OCI-LY7 (cell line): Measurements from ENCODE around the gene ITGAD. TPM values are rescaled to one million over a fixed set of nuclear protein-coding genes. Genes with fewer than 3 reads are reported as not detected.

Experiments used
- BruUV-seq: library from RNA; stranded (reverse); fragments of 400-500 nt; replicated peaks from 2 replicates; lab custom pipeline; 2021; lab: Mats Ljungman, UMichigan
- CTCF ChIA-PET: fragments of 300-600 bp; sonication (Branson Sonifier 250); formaldehyde crosslinking; loops from one replicate; lab custom pipeline; 2022; ENCODE audit warnings: antibody characterized with exemption; ENCODE audit not compliant: unreplicated experiment; lab: Charles Lee
- POLR2A ChIA-PET: fragments of 300-600 bp; sonication (Branson Sonifier 250); formaldehyde crosslinking; loops from one replicate; lab custom pipeline; 2022; ENCODE audit warnings: antibody characterized with exemption; lab: Charles Lee
- DNase-seq: peaks from one replicate; pipeline ENCODE4 v3.0.0-alpha.2; 2015; ENCODE audit warnings: low spot score
- H2AFZ ChIP-seq: fragments of 200-600 bp; sonication (generic), shearing (Covaris generic); 2 replicates; pipeline ENCODE4 v1.6.1; 2014; ENCODE audit warnings: mild to moderate bottlenecking, antibody characterized with exemption, low read length, moderate library complexity
- H3K27ac ChIP-seq: fragments of 200-600 bp; sonication (generic); 2 replicates; pipeline ENCODE4 v1.5.1; 2014; ENCODE audit warnings: mixed run types, low read depth, mild to moderate bottlenecking, moderate library complexity, low read length, inconsistent platforms; ENCODE audit not compliant: poor library complexity, severe bottlenecking
- H3K36me3 ChIP-seq: fragments of 200-600 bp; sonication (generic); 2 replicates; pipeline ENCODE4 v1.6.1; 2014; ENCODE audit warnings: mild to moderate bottlenecking, antibody characterized with exemption, low read length, moderate library complexity, mixed read lengths; ENCODE audit not compliant: insufficient read depth
- H3K4me1 ChIP-seq: fragments of 200-600 bp; sonication (generic); 2 replicates; pipeline ENCODE4 v1.5.1; 2014; ENCODE audit warnings: mild to moderate bottlenecking, low read length; ENCODE audit not compliant: insufficient read depth, poor library complexity, severe bottlenecking
- H3K4me2 ChIP-seq: fragments of 200-600 bp; sonication (generic); 2 replicates; pipeline ENCODE4 v1.6.1; 2014; ENCODE audit warnings: mild to moderate bottlenecking, low read length
- H3K4me3 ChIP-seq: fragments of 200-600 bp; sonication (generic); 2 replicates; pipeline ENCODE4 v1.5.1; 2014; ENCODE audit warnings: mild to moderate bottlenecking, low read depth, low read length; ENCODE audit not compliant: poor library complexity, severe bottlenecking
- H3K79me2 ChIP-seq: fragments of 200-600 bp; sonication (generic); 2 replicates; pipeline ENCODE4 v1.6.1; 2016; ENCODE audit warnings: low read depth, mild to moderate bottlenecking, low read length, moderate library complexity, mixed read lengths; ENCODE audit not compliant: insufficient read depth
- H3K9me2 ChIP-seq: fragments of 200-600 bp; sonication (generic); 2 replicates; pipeline ENCODE4 v1.6.1; 2016; ENCODE audit warnings: mild to moderate bottlenecking, low read length, mixed read lengths; ENCODE audit not compliant: insufficient read depth
- H3K9me3 ChIP-seq: fragments of 200-600 bp; sonication (generic); 2 replicates; pipeline ENCODE4 v1.6.1; 2014; ENCODE audit warnings: mild to moderate bottlenecking, mixed run types, low read length, mixed read lengths
- H4K20me1 ChIP-seq: fragments of 200-600 bp; sonication (generic); 2 replicates; pipeline ENCODE4 v1.6.1; 2014; ENCODE audit warnings: mild to moderate bottlenecking, antibody characterized with exemption, low read length, moderate library complexity, mixed read lengths; ENCODE audit not compliant: insufficient read depth
- CTCF ChIP-seq: fragments of 200-600 bp; sonication (generic); conservative IDR thresholded peaks from 2 replicates; pipeline ENCODE4 v1.5.1; 2014; ENCODE audit warnings: mild to moderate bottlenecking, antibody characterized with exemption, low read length, moderate library complexity, mixed read lengths
- EZH2phosphoT487 ChIP-seq: fragments of 200-600 bp; sonication (generic); IDR thresholded peaks from 2 replicates; pipeline ENCODE4 v1.6.1; 2018; ENCODE audit warnings: low read depth, borderline replicate concordance, mild to moderate bottlenecking, mixed run types, antibody characterized with exemption, low read length, moderate library complexity, mixed read lengths
- intact Hi-C: fragments of 100-400 bp; cut with micrococcal nuclease; formaldehyde crosslinking; loops from one replicate; pipeline ENCODE4 v1.10.0; 2022; ENCODE audit not compliant: unreplicated experiment
- total RNA-seq, 2 experiments: library from RNA; depleted of rRNA in 1 of 2; stranded (reverse); fragments of >200 nt in 1 of 2; shearing (Covaris generic) in 1 of 2; gene quantifications; 2 replicates each; pipeline ENCODE4 v1.2.3, GENCODE V29; 2014 to 2022

ITGAD gene
- total RNA-seq, 2 experiments from 2014 or later = not detected

DNA sequence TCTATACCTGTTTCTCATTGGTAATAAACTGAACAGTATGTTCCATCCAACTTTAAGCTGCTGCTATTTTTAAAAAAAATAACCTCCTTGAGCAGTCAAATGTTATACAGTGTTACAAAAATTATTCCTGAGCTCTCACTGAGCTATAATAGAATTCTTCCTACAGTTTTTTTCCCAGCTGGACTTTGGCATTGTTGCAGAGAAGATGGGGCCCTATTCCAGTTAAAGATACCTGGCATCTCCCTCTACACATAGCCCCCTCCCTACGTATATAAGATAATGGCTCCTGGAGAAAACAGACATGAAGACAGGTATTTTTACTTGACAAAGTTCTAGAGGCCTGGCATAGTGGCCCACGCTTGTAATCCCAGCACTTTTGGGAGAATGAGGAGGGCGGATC lies 36.7 kb downstream of the ITGAD start:
- CTCF ChIA-PET = no interaction called here
- no TSS peak for BruUV-seq
- POLR2A ChIA-PET = interaction anchor here (1.1 kb wide), 1 partner anchor 9 kb away, joined by 3 read pairs; no protein-coding TSS in a partner anchor

DNA sequence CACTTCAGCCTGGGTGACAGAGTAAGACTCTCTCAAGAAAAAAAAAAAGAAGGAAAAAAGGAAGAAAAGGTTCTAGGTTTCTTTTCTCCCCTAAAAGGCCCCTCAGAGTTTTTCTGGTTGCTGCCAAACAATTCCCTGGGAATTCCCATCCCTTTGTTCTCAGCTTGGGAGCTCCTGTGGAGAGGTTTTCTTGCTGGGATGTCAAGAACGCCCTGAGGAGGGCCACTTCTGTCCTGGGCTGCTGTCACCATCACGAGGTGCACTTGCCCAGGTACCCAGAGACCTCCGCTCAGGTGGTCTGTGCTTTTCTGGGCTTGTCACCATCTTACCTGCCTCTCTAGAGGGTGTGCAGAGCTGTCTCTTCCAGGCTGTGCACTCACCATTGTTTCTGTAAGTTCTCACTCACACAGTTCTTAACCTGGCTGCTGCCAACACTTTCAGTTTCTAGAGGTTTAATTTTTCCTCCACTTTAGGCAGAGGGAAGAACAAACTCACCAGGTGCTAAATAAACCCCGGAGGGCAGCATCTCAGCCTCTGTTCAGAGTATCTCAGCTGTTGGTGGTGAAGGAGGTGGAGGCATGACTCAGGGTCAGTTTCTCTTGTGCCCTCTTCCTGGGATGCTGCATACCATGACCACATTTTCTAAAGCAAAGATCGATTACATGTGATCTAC lies 37.4 kb downstream of the ITGAD start:
- Histone ChIP-seq H3K4me1 (no peaks in the 10 kb centered on the region), H3K9me3 (no peaks in the 10 kb centered on the region), H3K9me2 (no peaks in the 10 kb centered on the region), H3K79me2 (no peaks in the 10 kb centered on the region), H3K4me2 (no peak overlapping the region), H3K27ac (no peak overlapping the region), H4K20me1 (no peaks in the 10 kb centered on the region), H3K36me3 (no peaks in the 10 kb centered on the region), H2AFZ (no peak overlapping the region), H3K4me3 (no peak overlapping the region)
- ChIA-PET POLR2A (interaction anchor here (0.6 to 1.1 kb wide), 4 partner anchors 10 to 59 kb away, joined by 3 to 4 read pairs (median 4); no protein-coding TSS in a partner anchor), CTCF (no interaction called here)
- no TSS peak for BruUV-seq
- TF ChIP-seq EZH2phosphoT487 (no peak), CTCF (no peak)
- intact Hi-C loops = no loop called here
- no peak for DNase-seq

More for the DNA sequence above, 36.7 kb downstream of the ITGAD start:
- TF ChIP-seq CTCF (no peak), EZH2phosphoT487 (no peak)
- Histone ChIP-seq H3K4me3 (no peak overlapping the region), H3K36me3 (no peaks in the 10 kb centered on the region), H3K4me2 (no peak overlapping the region), H3K79me2 (no peaks in the 10 kb centered on the region), H3K9me2 (no peaks in the 10 kb centered on the region), H3K27ac (no peak overlapping the region), H4K20me1 (no peaks in the 10 kb centered on the region), H2AFZ (no peak overlapping the region), H3K9me3 (no peaks in the 10 kb centered on the region), H3K4me1 (no peaks in the 10 kb centered on the region)
- intact Hi-C loops = no loop called here
- DNase-seq = no peak
